Heart left ventricle (tissue), 16 donors: Measurements from ENCODE around the gene NTHL1. TPM values are rescaled to one million over a fixed set of nuclear protein-coding genes. Genes with fewer than 3 reads are reported as not detected.

Experiments
- ATAC-seq, 4 donors: fragments of 200-7000 bp; cut with Tn5 transposase; one replicate each; pipeline ENCODE4 v1.9.1; 2020 to 2022; ENCODE audit warnings: moderate library complexity in 4 of 4, mild to moderate bottlenecking in 3 of 4, moderate number of reproducible peaks in 1 of 4
- DNase-seq, 5 donors: peaks; one replicate each; pipeline ENCODE4 v3.0.0-alpha.2; 2020
- H3K27ac ChIP-seq, 12 donors: fragments of 200-600 bp; sonication (generic) in 4 of 12; one replicate each; pipeline versions ENCODE4 v1.5.0 to v1.8.0; 2016 to 2022; ENCODE audit warnings: mild to moderate bottlenecking in 2 of 12
- H3K27me3 ChIP-seq, 9 donors: fragments of 200-600 bp; sonication (generic) in 2 of 9; one replicate each; pipeline versions ENCODE4 v1.5.1 to v1.8.0; 2016 to 2022; ENCODE audit warnings: mild to moderate bottlenecking in 3 of 9
- H3K36me3 ChIP-seq, 9 donors: fragments of 200-600 bp; sonication (generic) in 2 of 9; one replicate each; pipeline versions ENCODE4 v1.5.0 to v1.8.0; 2018 to 2022; ENCODE audit warnings: mild to moderate bottlenecking in 2 of 9
- H3K4me1 ChIP-seq, 12 donors: fragments of 200-600 bp; sonication (generic) in 4 of 12; one replicate each; pipeline versions ENCODE4 v1.5.0 to v1.8.0; 2016 to 2022; ENCODE audit warnings: mild to moderate bottlenecking in 3 of 12
- H3K4me3 ChIP-seq, 12 donors: fragments of 200-600 bp; sonication (generic) in 4 of 12; one replicate each; pipeline versions ENCODE4 v1.5.0 to v1.8.0; 2017 to 2022; ENCODE audit warnings: mild to moderate bottlenecking in 9 of 12, moderate library complexity in 4 of 12
- H3K9me3 ChIP-seq, 12 donors: fragments of 200-600 bp; sonication (generic) in 4 of 12; one replicate each; pipeline versions ENCODE4 v1.5.0 to v1.8.0; 2016 to 2022; ENCODE audit warnings: mild to moderate bottlenecking in 1 of 12
- CTCF ChIP-seq, 12 donors: fragments of 200-600 bp; sonication (generic) in 4 of 12; IDR thresholded peaks; one replicate each; pipeline versions ENCODE4 v1.5.0 to v1.8.0; 2018 to 2022; ENCODE audit warnings: antibody characterized with exemption in 12 of 12, mild to moderate bottlenecking in 5 of 12
- POLR2A ChIP-seq, 2 donors: fragments of 450-650 bp; IDR thresholded peaks; one replicate each; pipeline ENCODE4 v1.6.1; 2017; ENCODE audit warnings: antibody characterized with exemption in 2 of 2, mild to moderate bottlenecking in 2 of 2, moderate library complexity in 2 of 2
- WGBS, 4 donors: extraction: QIAGEN DNeasy Blood & Tissue Kit in 2 of 4; methylation state at CpG; one replicate each; pipeline versions ENCODE4 v1.1.5 to v1.1.7; 2013 to 2018; 5-methylcytosine and 5-hydroxymethylcytosine counted together
- intact Hi-C, 10 donors: fragments of 100-400 bp; cut with DNase I; formaldehyde crosslinking; loops; one replicate each; pipeline versions ENCODE4 v1.11.1 to v1.14.2; 2022
- polyA plus RNA-seq, 2 donors: library from polyadenylated mRNA; stranded (reverse); fragments of 200-250 nt; gene quantifications; one replicate each; pipeline ENCODE4 v1.2.3, GENCODE V29; 2013
- total RNA-seq, 9 donors: library from RNA; depleted of rRNA in 2 of 9; stranded (reverse); fragments of >200 nt in 2 of 9; fragmentation: NEBNext Ultra II Directional in 3 of 9; extraction: Animal tissue kit (Norgen Biotek cat#: 25700) in 3 of 9; gene quantifications; one replicate each; pipeline versions ENCODE4 v1.1.0 to v1.2.4, GENCODE V29; 2016 to 2023
- donor health status: ischemic (EF 13 %, LVEDD 7.1; RV severe dilation, severe dysfunction).
- donor health status: healthy with polysubstance abuse.
- donor health status: DM: no; HTN: yes; CAD: no.
- donor health status: DM: no; HTN: no; CAD: no.
- donor health status: ischemic (EF 25% LVEDD 6.9; RV normal size, moderate dysfunction).
- donor health status: ischemic (EF 25% LVEDD 5.7; RV mildly dilated, moderate dysfunction).
- donor health status: healthy.
- donor health status: DM: yes; HTN: yes; CAD: no.
- donor health status: ischemic (EF 35%, LVEDD 5.7; RV mildly dilated, moderate dysfunction).
- donor health status: nonischemic (EF 11% LVEDD 7.7; RV severe dilation, severe dysfunction).
- donor health status: DM: yes; HTN: yes; CAD: no.
- donor health status: PGD.
- donor health status: ischemic (EF 29% LVEDD 5.4; RV normal size, mild dysfunction).
- donor health status: nonischemic (EF 23%, LVEDD 6.1; RV moderate dilation, normal function).

Gene NTHL1
- total and polyA plus RNA-seq, 11 donors: 9.0 to 32.3 (median 12.2) TPM

GRCh38 chr16:2091547-2092255 lies 44.1 kb upstream of the NTHL1 start:
- Histone ChIP-seq H3K27ac (peak overlapping the region in 4 of 12 donors; percentile 5 to 63 (median 44)), H3K4me3 (no peak overlapping the region), H3K27me3 (no peaks in the 10 kb centered on the region), H3K36me3 (peaks cover 0 to 96% (median 95%) of the 10 kb centered on the region in 9 donors), H3K9me3 (no peaks in the 10 kb centered on the region), H3K4me1 (peaks cover 0 to 11% (median 0%) of the 10 kb centered on the region in 12 donors)
- TF ChIP-seq POLR2A (IDR thresholded peaks at IDR 0.05) (no peak), CTCF (IDR thresholded peaks at IDR 0.05) (no peak)
- peak in 2 of 4 donors; percentile 1 for ATAC-seq
- intact Hi-C loops: no loop called here
- no peak for DNase-seq
- WGBS, 4 donors: 80 to 88% (median 87%) methylated on average over 20 to 49 of the region's 49 CpGs

GRCh38 chr16:2090777-2091546 lies 43.3 kb upstream of the NTHL1 start:
- no peaks in the 10 kb centered on the region for H3K27me3 ChIP-seq
- no peaks in the 10 kb centered on the region for H3K9me3 ChIP-seq
- peak overlapping the region in 4 of 12 donors; percentile 25 to 37 (median 30) for H3K4me3 ChIP-seq
- H3K4me1 ChIP-seq: peaks cover 0 to 11% (median 0%) of the 10 kb centered on the region in 12 donors
- TF ChIP-seq POLR2A (IDR thresholded peaks at IDR 0.05) (no peak), CTCF (IDR thresholded peaks at IDR 0.05) (peak in 3 of 12 donors; percentile 15 to 35 (median 19))
- DNase-seq (peak in 3 of 5 donors; percentile 58 to 69 (median 61)), ATAC-seq (peak in 3 of 4 donors; percentile 31 to 71 (median 62))
- peaks cover 0 to 96% (median 95%) of the 10 kb centered on the region in 9 donors for H3K36me3 ChIP-seq
- intact Hi-C loops: no loop called here
- peak overlapping the region in 11 of 12 donors; percentile 41 to 87 (median 74) for H3K27ac ChIP-seq
- 51 to 75% (median 67%) methylated on average over 24 to 101 of the region's 101 CpGs for WGBS, 4 donors

DNA sequence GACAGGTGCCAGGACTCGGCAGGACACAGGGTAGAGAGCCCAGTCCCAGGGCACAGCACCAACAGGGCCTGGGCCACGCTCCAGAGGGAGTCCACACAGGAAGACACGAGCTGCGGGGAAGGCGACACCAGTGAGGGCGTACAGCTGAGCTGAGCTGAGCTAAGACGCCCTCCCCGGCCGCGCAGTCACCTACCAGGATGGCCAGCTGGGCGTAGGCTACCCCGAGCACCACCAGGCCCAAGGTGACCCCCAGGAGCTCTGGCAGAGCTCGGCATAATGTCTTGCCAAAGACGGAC lies 42.8 kb upstream of the NTHL1 start:
- Histone ChIP-seq H3K36me3 (peaks cover 0 to 96% (median 93%) of the 10 kb centered on the region in 9 donors), H3K27ac (peak overlapping the region in 11 of 12 donors; percentile 41 to 87 (median 74)), H3K4me3 (peak overlapping the region in 4 of 12 donors; percentile 25 to 37 (median 30)), H3K4me1 (peaks cover 0 to 11% (median 0%) of the 10 kb centered on the region in 12 donors), H3K27me3 (no peaks in the 10 kb centered on the region), H3K9me3 (no peaks in the 10 kb centered on the region)
- TF ChIP-seq CTCF (IDR thresholded peaks at IDR 0.05) (no peak), POLR2A (IDR thresholded peaks at IDR 0.05) (no peak)
- DNase-seq (peak in 2 of 5 donors; percentile 55 to 68), ATAC-seq (peak in 3 of 4 donors; percentile 32 to 51 (median 35))
- WGBS, 4 donors: 77 to 92% (median 78%) methylated on average over 5 to 14 of the region's 14 CpGs
- intact Hi-C loops: no loop called here
